Chondrocyte (in vitro differentiated cells): ENCODE measurements around the gene RILP. TPM values are rescaled to one million over a fixed set of nuclear protein-coding genes. Genes with fewer than 3 reads are reported as not detected.
"Not testable (repeated sequence)": the region's sequence is repeated elsewhere in the genome, so short reads cannot be mapped to it uniquely, and the experiment has no call there.

Experiments
- DNase-seq: peaks from one replicate; pipeline ENCODE4 v3.0.0; 2021; ENCODE audit warnings: mixed read lengths, low spot score
- H3K27ac Mint-ChIP-seq: one replicate; pipeline ENCODE4 v1.8.0; 2021; ENCODE audit warnings: mild to moderate bottlenecking, moderate library complexity, mixed read lengths; ENCODE audit not compliant: unreplicated experiment
- H3K27me3 Mint-ChIP-seq: 2 replicates; pipeline ENCODE4 v1.8.0; 2021; ENCODE audit warnings: low read depth, mixed read lengths
- H3K36me3 Mint-ChIP-seq: 2 replicates; pipeline ENCODE4 v1.8.0; 2021; ENCODE audit warnings: low read depth, mixed read lengths
- H3K4me1 Mint-ChIP-seq: 2 replicates; pipeline ENCODE4 v1.8.0; 2021; ENCODE audit warnings: low read depth, mild to moderate bottlenecking, mixed read lengths
- H3K4me3 Mint-ChIP-seq: one replicate; pipeline ENCODE4 v1.8.0; 2021; ENCODE audit warnings: mild to moderate bottlenecking, moderate library complexity, mixed read lengths; ENCODE audit not compliant: unreplicated experiment
- H3K9me3 Mint-ChIP-seq: 2 replicates; pipeline ENCODE4 v1.8.0; 2021; ENCODE audit warnings: low read depth, mixed read lengths
- total RNA-seq: library from RNA; stranded (reverse); gene quantifications from 3 replicates; pipeline ENCODE4 v1.2.1, GENCODE V29; 2021
- TF ChIP-seq, protein P1 (sequence below): fragments of 200-600 bp; sonication (generic); IDR thresholded peaks from 2 replicates; pipeline ENCODE4 v1.5.0; 2021; ENCODE audit warnings: antibody characterized with exemption, mild to moderate bottlenecking, moderate library complexity

RILP gene
- total RNA-seq, 1 donor from 2014 or later = 1.8 TPM

DNA sequence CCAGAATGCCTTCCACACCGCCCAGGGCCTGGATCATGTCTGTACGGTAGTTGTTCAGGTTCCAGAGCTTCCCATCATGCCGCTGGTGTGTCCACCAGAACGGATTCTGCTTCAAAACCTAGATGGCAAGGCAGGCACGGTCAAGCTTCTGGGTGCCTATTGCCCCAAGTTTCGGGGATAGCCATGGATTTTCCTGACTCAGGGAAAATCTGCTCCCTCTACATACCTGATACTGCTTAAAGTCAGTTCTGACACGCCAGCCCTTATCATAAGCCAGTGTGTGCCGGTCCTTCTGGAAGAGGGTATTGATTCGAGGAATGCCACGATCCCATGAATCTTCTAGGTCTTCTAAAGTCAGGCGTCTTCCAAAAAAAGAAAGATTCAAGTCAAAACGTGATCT is 11.4 kb upstream of the RILP start:
- H3K36me3 Mint-ChIP-seq = peaks cover 43% of the 10 kb centered on the region
- H3K4me3 Mint-ChIP-seq = no peak overlapping the region

DNA sequence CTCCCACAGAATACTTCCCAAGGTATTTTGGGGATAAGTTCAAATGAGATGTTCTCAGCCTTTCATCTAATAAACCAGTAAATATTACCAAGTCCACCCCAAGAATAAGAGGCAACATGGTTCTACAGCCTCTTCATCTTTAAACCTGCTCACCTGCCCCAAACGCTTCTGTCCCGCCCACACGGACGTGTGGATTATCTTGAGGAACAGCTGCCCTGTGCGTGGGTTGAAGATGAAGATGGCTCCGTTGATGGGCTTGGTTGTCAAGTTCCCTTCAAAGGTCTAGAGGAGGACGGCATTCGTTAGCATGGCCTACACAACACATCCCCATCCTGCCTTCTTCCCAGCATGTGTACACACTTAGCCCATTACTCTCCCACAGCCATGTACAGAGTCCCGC is 8.4 kb upstream of the RILP start:
- no peak for DNase-seq
- Mint-ChIP-seq H3K9me3 (no peaks in the 10 kb centered on the region), H3K27me3 (no peaks in the 10 kb centered on the region), H3K4me1 (no peaks in the 10 kb centered on the region), H3K36me3 (peaks cover 62% of the 10 kb centered on the region), H3K27ac (no peak overlapping the region), H3K4me3 (no peak overlapping the region)
- TF ChIP-seq, protein P1, sequence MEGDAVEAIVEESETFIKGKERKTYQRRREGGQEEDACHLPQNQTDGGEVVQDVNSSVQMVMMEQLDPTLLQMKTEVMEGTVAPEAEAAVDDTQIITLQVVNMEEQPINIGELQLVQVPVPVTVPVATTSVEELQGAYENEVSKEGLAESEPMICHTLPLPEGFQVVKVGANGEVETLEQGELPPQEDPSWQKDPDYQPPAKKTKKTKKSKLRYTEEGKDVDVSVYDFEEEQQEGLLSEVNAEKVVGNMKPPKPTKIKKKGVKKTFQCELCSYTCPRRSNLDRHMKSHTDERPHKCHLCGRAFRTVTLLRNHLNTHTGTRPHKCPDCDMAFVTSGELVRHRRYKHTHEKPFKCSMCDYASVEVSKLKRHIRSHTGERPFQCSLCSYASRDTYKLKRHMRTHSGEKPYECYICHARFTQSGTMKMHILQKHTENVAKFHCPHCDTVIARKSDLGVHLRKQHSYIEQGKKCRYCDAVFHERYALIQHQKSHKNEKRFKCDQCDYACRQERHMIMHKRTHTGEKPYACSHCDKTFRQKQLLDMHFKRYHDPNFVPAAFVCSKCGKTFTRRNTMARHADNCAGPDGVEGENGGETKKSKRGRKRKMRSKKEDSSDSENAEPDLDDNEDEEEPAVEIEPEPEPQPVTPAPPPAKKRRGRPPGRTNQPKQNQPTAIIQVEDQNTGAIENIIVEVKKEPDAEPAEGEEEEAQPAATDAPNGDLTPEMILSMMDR = no peak

More for the DNA sequence above, 11.4 kb upstream of the RILP start:
- Mint-ChIP-seq H3K4me1 (no peaks in the 10 kb centered on the region), H3K27ac (no peak overlapping the region), H3K27me3 (no peaks in the 10 kb centered on the region), H3K9me3 (no peaks in the 10 kb centered on the region)
- TF ChIP-seq, protein P1 = no peak
- no peak for DNase-seq

DNA sequence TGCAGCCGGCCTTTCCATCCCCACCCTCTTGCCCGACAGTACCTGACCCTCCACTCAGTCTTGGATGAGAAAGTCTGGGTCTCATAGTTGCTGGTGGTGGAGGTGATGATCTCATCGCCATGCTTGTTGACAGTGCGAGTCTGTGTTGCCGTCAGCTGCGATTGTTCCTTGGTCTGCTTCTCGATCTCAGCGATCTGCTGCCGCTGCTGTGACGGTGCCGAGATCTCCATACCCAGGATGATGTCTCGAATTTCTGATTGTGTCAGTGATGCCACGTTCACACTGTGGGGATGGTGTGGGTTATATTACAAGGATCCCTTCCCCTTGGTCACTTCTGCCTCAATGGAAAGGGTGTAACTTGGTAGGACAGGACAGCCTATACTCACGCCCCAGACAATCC is 4.1 kb upstream of the RILP start:
- H3K9me3 Mint-ChIP-seq = no peaks in the 10 kb centered on the region
- no peak overlapping the region for H3K27ac Mint-ChIP-seq
- H3K36me3 Mint-ChIP-seq = peaks cover 52% of the 10 kb centered on the region
- TF ChIP-seq, protein P1 = no peak
- DNase-seq = no peak
- peaks cover 5% of the 10 kb centered on the region for H3K4me1 Mint-ChIP-seq
- H3K4me3 Mint-ChIP-seq = no peak overlapping the region
- no peaks in the 10 kb centered on the region for H3K27me3 Mint-ChIP-seq

DNA sequence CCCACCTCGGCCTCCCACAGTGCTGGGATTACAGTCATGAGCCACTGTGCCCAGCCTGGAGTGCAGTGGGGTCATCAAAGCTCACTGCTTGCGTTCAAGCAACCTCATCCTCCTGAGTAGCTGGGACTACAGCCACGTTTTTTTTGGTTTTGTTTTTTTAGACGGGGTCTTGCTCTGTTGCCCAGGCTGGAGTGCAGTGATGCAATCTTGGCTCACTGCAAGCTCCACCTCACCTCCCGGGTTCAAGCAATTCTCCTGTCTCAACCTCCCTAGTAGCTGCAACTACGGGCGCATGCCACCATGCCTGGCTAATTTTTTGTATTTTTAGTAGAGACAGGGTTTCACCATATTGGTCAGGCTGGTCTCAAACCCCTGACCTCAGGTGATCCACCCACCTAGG is 3.1 kb upstream of the RILP start:
- not testable (repeated sequence) for H3K9me3 Mint-ChIP-seq, H3K27ac Mint-ChIP-seq, H3K4me1 Mint-ChIP-seq, H3K4me3 Mint-ChIP-seq, H3K27me3 Mint-ChIP-seq, DNase-seq
- peaks cover 43% of the 10 kb centered on the region for H3K36me3 Mint-ChIP-seq

DNA sequence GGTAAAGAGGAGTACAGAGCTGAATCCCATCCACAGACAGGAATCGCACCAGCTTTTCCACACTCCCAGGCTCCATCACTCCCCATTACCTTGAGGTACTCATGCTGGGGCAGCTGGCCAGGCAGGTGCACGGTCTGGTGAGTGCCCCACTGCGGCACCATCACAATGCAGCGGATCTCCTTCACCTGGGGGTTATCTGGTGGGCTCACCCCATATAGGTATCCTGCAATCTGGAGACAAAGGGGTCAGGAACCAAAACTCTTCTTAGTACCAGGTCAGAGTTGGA is 1.8 kb upstream of the RILP start:
- TF ChIP-seq, protein P1 = no peak
- H3K9me3 Mint-ChIP-seq = no peaks in the 10 kb centered on the region
- peaks cover 36% of the 10 kb centered on the region for H3K36me3 Mint-ChIP-seq
- no peaks in the 10 kb centered on the region for H3K27me3 Mint-ChIP-seq
- DNase-seq = no peak
- peaks cover 9% of the 10 kb centered on the region for H3K4me1 Mint-ChIP-seq
- H3K4me3 Mint-ChIP-seq = no peak overlapping the region
- no peak overlapping the region for H3K27ac Mint-ChIP-seq

DNA sequence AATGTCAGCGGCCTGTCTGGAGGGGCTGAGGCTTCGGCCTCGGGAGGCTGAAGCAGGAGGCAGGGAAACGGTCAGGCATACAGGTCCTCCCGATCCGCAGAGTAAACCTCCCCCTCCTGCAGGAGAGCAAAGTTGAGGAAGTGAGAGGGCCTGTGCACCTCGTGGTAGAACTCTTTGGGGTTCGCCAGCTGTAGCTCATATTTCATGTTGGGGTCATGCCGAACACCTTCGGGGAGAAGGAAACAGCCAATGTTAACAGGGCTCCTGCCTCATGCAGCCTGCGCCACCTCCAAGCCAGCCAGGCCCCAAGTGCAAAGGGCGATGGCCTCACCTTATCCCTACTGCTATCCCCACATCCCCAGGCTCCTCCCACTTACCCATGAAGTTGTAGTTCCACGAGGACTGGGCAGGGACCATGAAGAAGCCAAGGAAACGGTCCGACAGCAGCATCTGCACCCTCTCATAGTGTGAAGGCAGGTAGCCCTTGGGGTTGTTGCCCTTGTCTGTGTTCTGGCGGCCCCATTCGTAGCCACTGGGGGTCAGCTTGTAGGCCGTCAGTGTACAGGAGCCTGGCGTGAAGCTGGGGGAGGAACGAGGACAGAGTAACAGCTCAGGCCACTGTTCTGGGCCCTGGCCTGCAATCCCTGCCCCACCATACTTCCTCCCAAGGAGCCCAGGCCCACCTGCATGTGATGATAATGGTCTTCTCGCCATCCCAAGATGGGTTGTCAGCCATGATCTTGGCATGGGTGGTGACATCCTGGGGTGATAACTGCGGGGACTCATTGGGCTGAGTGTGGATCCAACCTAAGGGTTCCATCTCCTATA is 1.3 kb upstream of the RILP start:
- TF ChIP-seq, protein P1 = no peak
- Mint-ChIP-seq H3K27ac (no peak overlapping the region), H3K4me1 (peaks cover 9% of the 10 kb centered on the region), H3K9me3 (no peaks in the 10 kb centered on the region), H3K36me3 (peaks cover 32% of the 10 kb centered on the region), H3K27me3 (no peaks in the 10 kb centered on the region), H3K4me3 (no peak overlapping the region)
- no peak for DNase-seq
